H1 (cell line): Measurements from ENCODE around the gene SDSL. TPM values are rescaled to one million over a fixed set of nuclear protein-coding genes. Genes with fewer than 3 reads are reported as not detected.

Experiments
- CTCF ChIA-PET: fragments of 300-600 bp; sonication (Branson Sonifier 250); formaldehyde crosslinking; loops from one replicate; lab custom pipeline; 2021; ENCODE audit not compliant: partially characterized antibody; lab: Charles Lee
- POLR2A ChIA-PET: fragments of 300-600 bp; sonication (Branson Sonifier 250); formaldehyde crosslinking; loops from one replicate; lab custom pipeline; 2021; ENCODE audit warnings: inconsistent platforms; ENCODE audit not compliant: partially characterized antibody; lab: Charles Lee
- DNase-seq, 2 experiments: peaks; one replicate each; pipeline versions ENCODE4 v3.0.0 to v3.0.0-alpha.2; 2010 to 2022; ENCODE audit warnings: low spot score in 2 of 2, low read depth in 1 of 2, mixed read lengths in 1 of 2
- FAIRE-seq: peaks from 2 replicates; lab custom pipeline; 2011; peaks lifted over from hg19 to GRCh38; lab: Jason Lieb, UNC
- H2AFZ ChIP-seq: 2 replicates; pipeline ENCODE4 v1.8.1; 2012; ENCODE audit warnings: low read length, inconsistent platforms
- H2AK5ac ChIP-seq: 2 replicates; pipeline ENCODE4 v1.6.1; 2013; ENCODE audit warnings: low read depth, low read length
- H2BK120ac ChIP-seq: replicated peaks from 2 replicates; pipeline ENCODE3; 2013; ENCODE audit warnings: low read depth, low read length, inconsistent platforms
- H2BK12ac ChIP-seq: 2 replicates; pipeline ENCODE4 v1.6.1; 2013; ENCODE audit warnings: low read depth, low read length
- H2BK15ac ChIP-seq: 2 replicates; pipeline ENCODE4 v1.6.1; 2013; ENCODE audit warnings: low read length
- H2BK20ac ChIP-seq: 2 replicates; pipeline ENCODE4 v1.6.1; 2013; ENCODE audit warnings: low read length
- H2BK5ac ChIP-seq: 2 replicates; pipeline ENCODE4 v1.6.1; 2013; ENCODE audit warnings: low read depth, low read length
- H3K14ac ChIP-seq: 2 replicates; pipeline ENCODE4 v1.6.1; 2013; ENCODE audit warnings: inconsistent platforms; ENCODE audit not compliant: insufficient read length
- H3K18ac ChIP-seq: 2 replicates; pipeline ENCODE4 v1.6.1; 2013; ENCODE audit warnings: low read length; ENCODE audit errors: extremely low read depth
- H3K23ac ChIP-seq: 2 replicates; pipeline ENCODE4 v1.6.1; 2013; ENCODE audit warnings: inconsistent platforms; ENCODE audit not compliant: insufficient read length
- H3K23me2 ChIP-seq: 2 replicates; pipeline ENCODE4 v1.6.1; 2013; ENCODE audit warnings: low read depth, low read length
- H3K27ac ChIP-seq: 2 replicates; pipeline ENCODE4 v1.6.1; 2011; ENCODE audit warnings: low read depth, low read length, inconsistent platforms
- H3K27me3 ChIP-seq, 4 experiments: replicated peaks in 1 of 4; 1 replicate in 1 of 4; 2 replicates in 3 of 4; pipeline versions ENCODE4 v1.6.1 to v1.8.1; 2011 to 2013; ENCODE audit warnings: low read length in 3 of 4, mild to moderate bottlenecking in 3 of 4, inconsistent platforms in 2 of 4, mixed read lengths in 2 of 4, moderate library complexity in 1 of 4; ENCODE audit not compliant: control insufficient read depth in 3 of 4, insufficient read depth in 3 of 4; ENCODE audit errors: extremely low read depth in 1 of 4
- H3K36me3 ChIP-seq, 4 experiments: 2 replicates each; pipeline versions ENCODE4 v1.6.1 to v1.8.1; 2011 to 2013; ENCODE audit warnings: mild to moderate bottlenecking in 4 of 4, low read length in 3 of 4, moderate library complexity in 2 of 4, control low read depth in 1 of 4, inconsistent platforms in 1 of 4; ENCODE audit not compliant: insufficient read depth in 4 of 4, control insufficient read depth in 2 of 4
- H3K4ac ChIP-seq: replicated peaks from 2 replicates; pipeline ENCODE3; 2013; ENCODE audit warnings: low read length, low read depth, mixed read lengths, inconsistent platforms; ENCODE audit not compliant: insufficient read length
- H3K4me1 ChIP-seq, 4 experiments: replicated peaks in 1 of 4; 1 replicate in 1 of 4; 2 replicates in 3 of 4; pipeline versions ENCODE4 v1.6.1 to v1.8.1; 2011 to 2013; ENCODE audit warnings: low read length in 3 of 4, inconsistent platforms in 2 of 4, mixed read lengths in 1 of 4; ENCODE audit not compliant: insufficient read depth in 4 of 4, control insufficient read depth in 3 of 4
- H3K4me2 ChIP-seq, 2 experiments: 2 replicates each; pipeline versions ENCODE4 v1.6.1 to v1.8.1; 2011 to 2013; ENCODE audit warnings: low read depth in 2 of 2, low read length in 2 of 2, control low read depth in 1 of 2, inconsistent platforms in 1 of 2, mild to moderate bottlenecking in 1 of 2; ENCODE audit not compliant: insufficient read depth in 1 of 2
- H3K4me3 ChIP-seq, 4 experiments: fragments of 200-600, 300-600 bp in 1 of 4; sonication (generic), shearing (Covaris generic), sonication (Bioruptor Twin) in 1 of 4; 2 replicates each; pipeline versions ENCODE4 v1.5.1 to v1.8.1; 2011 to 2016; ENCODE audit warnings: low read length in 4 of 4, low read depth in 3 of 4, control low read depth in 2 of 4, inconsistent platforms in 2 of 4, mild to moderate bottlenecking in 2 of 4, mixed read lengths in 1 of 4, moderate library complexity in 1 of 4; ENCODE audit not compliant: insufficient read depth in 2 of 4; ENCODE audit errors: extremely low read depth in 1 of 4
- H3K56ac ChIP-seq: replicated peaks from 2 replicates; pipeline ENCODE3; 2013; ENCODE audit warnings: low read depth, mild to moderate bottlenecking, mixed read lengths, low read length, inconsistent platforms; ENCODE audit not compliant: insufficient read length
- H3K79me1 ChIP-seq: 2 replicates; pipeline ENCODE4 v1.6.1; 2013; ENCODE audit warnings: low read depth, low read length, control low read depth
- H3K79me2 ChIP-seq, 2 experiments: 2 replicates each; pipeline versions ENCODE4 v1.6.1 to v1.8.1; 2012 to 2013; ENCODE audit warnings: low read length in 2 of 2, mild to moderate bottlenecking in 2 of 2, inconsistent platforms in 1 of 2; ENCODE audit not compliant: insufficient read depth in 2 of 2, control insufficient read depth in 1 of 2
- H3K9ac ChIP-seq, 4 experiments: replicated peaks in 1 of 4; 1 replicate in 1 of 4; 2 replicates in 3 of 4; pipeline versions ENCODE4 v1.6.1 to v1.8.1; 2011 to 2013; ENCODE audit warnings: low read depth in 3 of 4, low read length in 3 of 4, control low read depth in 2 of 4, mild to moderate bottlenecking in 2 of 4, moderate library complexity in 2 of 4, inconsistent platforms in 1 of 4; ENCODE audit errors: extremely low read depth in 1 of 4
- H3K9me3 ChIP-seq, 2 experiments: 2 replicates each; pipeline versions ENCODE4 v1.6.1 to v1.8.1; 2012 to 2013; ENCODE audit warnings: mild to moderate bottlenecking in 2 of 2, moderate library complexity in 2 of 2, control low read depth in 1 of 2, inconsistent platforms in 1 of 2, low read depth in 1 of 2, low read length in 1 of 2, mixed read lengths in 1 of 2; ENCODE audit not compliant: insufficient read depth in 2 of 2
- H4K20me1 ChIP-seq, 2 experiments: replicated peaks in 1 of 2; 2 replicates each; pipeline versions ENCODE3 to v1.8.1; 2011 to 2013; ENCODE audit warnings: inconsistent platforms in 2 of 2, low read length in 2 of 2, mild to moderate bottlenecking in 1 of 2; ENCODE audit not compliant: insufficient read depth in 2 of 2, control insufficient read depth in 1 of 2
- H4K5ac ChIP-seq: 2 replicates; pipeline ENCODE4 v1.6.1; 2013; ENCODE audit warnings: low read length, low read depth, mixed read lengths, inconsistent platforms; ENCODE audit not compliant: insufficient read length
- H4K8ac ChIP-seq: 2 replicates; pipeline ENCODE4 v1.8.0; 2013; ENCODE audit warnings: mild to moderate bottlenecking, moderate library complexity, low read length, inconsistent platforms; ENCODE audit not compliant: insufficient read depth; ENCODE audit errors: extremely low read depth
- H4K91ac ChIP-seq: replicated peaks from 2 replicates; pipeline ENCODE3; 2013; ENCODE audit warnings: low read length, mixed read lengths, inconsistent platforms; ENCODE audit not compliant: insufficient read length
- EZH2 ChIP-seq: fragments of 200-600 bp; sonication (generic); IDR thresholded peaks from 2 replicates; pipeline ENCODE4 v1.7.1; 2012; ENCODE audit warnings: low read depth, mild to moderate bottlenecking, moderate library complexity, low read length, inconsistent platforms; ENCODE audit not compliant: severe bottlenecking
- SIRT6 ChIP-seq: IDR thresholded peaks from one replicate; pipeline ENCODE4 v1.7.1; 2012; ENCODE audit warnings: low read length, inconsistent platforms
- SUZ12 ChIP-seq: fragments of 200-600 bp; sonication (generic); IDR thresholded peaks from 2 replicates; pipeline ENCODE4 v1.6.1; 2012; ENCODE audit warnings: mild to moderate bottlenecking, inconsistent platforms, low read length, moderate library complexity, mixed read lengths
- WGBS, 2 experiments: shearing (Covaris generic) in 1 of 2; methylation state at CpG; one replicate each; pipeline versions ENCODE4 v1.1.6 to v1.1.7; 2013 to 2015; ENCODE audit warnings: low lambda C conversion rate in 2 of 2, mixed read lengths in 2 of 2, inconsistent platforms in 1 of 2, low coverage in 1 of 2, missing lambda C conversion rate in 1 of 2; ENCODE audit not compliant: insufficient replicate concordance in 2 of 2, insufficient coverage in 1 of 2, insufficient read length in 1 of 2; ENCODE audit errors: extremely low coverage in 1 of 2, missing lambda C conversion rate in 1 of 2; 5-methylcytosine and 5-hydroxymethylcytosine counted together
- polyA plus RNA-seq, 7 experiments: library from polyadenylated mRNA; depleted of rRNA in 3 of 7; stranded (reverse) in 5 of 7; unstranded in 2 of 7; fragments of >200 nt in 5 of 7; fragments of 200-250 nt in 2 of 7; gene quantifications; 1 replicate in 5 of 7; 2 replicates in 1 of 7; 4 replicates in 1 of 7; pipeline versions ENCODE4 v1.2.1 to v1.2.3, GENCODE V29; 2011 to 2013; ENCODE audit warnings: missing spikeins in 2 of 7, mixed read lengths in 2 of 7
- total RNA-seq: library from RNA; stranded (reverse); fragmentation: NEBNext Ultra II Directional; extraction: Animal tissue kit (Norgen Biotek cat#: 25700); gene quantifications from 2 replicates; pipeline ENCODE4 v1.2.1, GENCODE V29; 2021

The SDSL gene
- total and polyA plus RNA-seq, 2 of the 8 experiments (the other 6 are each of a cell fraction or from before 2014, with no cell fraction given) = 0.69 to 1.3 TPM

- no peak overlapping the region for H2AFZ ChIP-seq
- no peaks in the 10 kb centered on the region for H3K79me1 ChIP-seq
- H2BK5ac ChIP-seq = no peak overlapping the region
- DNase-seq (peak in 1 of 2 experiments; percentile 64), FAIRE-seq (no peak)
- no peak overlapping the region for H3K27ac ChIP-seq
- no peak overlapping the region for H2BK120ac ChIP-seq
- no peak for TF ChIP-seq EZH2
- TF ChIP-seq SUZ12 = peak; percentile 69
- TF ChIP-seq SIRT6 = no peak
- H2BK20ac ChIP-seq = peak overlapping the region; percentile 48; the same call in 1 of the 2 replicates
- H3K9ac ChIP-seq = no peak overlapping the region; a peak in 2 of 7 replicates
- 0 out of 2 replicates have a peak overlapping the region, but pooled peaks have one; percentile 60 for H2BK12ac ChIP-seq
- H3K23me2 ChIP-seq = peaks cover 12% of the 10 kb centered on the region; the same call in 1 of the 2 replicates
- H3K56ac ChIP-seq = no peak overlapping the region
- H3K4ac ChIP-seq = no peak overlapping the region
- H2BK15ac ChIP-seq = 0 out of 2 replicates have a peak overlapping the region, but pooled peaks have one; percentile 46
- WGBS, 2 experiments = 3% methylated on average over 15 of the region's 16 CpGs; no CpG with 5 or more reads in 1 of the 2 experiments
- H4K8ac ChIP-seq = peak overlapping the region; percentile 59; the same call in 1 of the 2 replicates
- peaks cover 14 to 22% of the 10 kb centered on the region in 2 experiments for H4K20me1 ChIP-seq
- H3K4me3 ChIP-seq = peak overlapping the region; percentile 22 to 66 (median 48); a peak in 6 of 8 replicates
- H3K79me2 ChIP-seq = no peaks in the 10 kb centered on the region
- no peak overlapping the region for H3K23ac ChIP-seq
- H3K18ac ChIP-seq = peak overlapping the region; percentile 48; the same call in 1 of the 2 replicates
- CTCF ChIA-PET = interaction anchor here (1.0 to 1.5 kb wide), 4 partner anchors 10 to 271 kb away, joined by 3 to 6 read pairs (median 4); no protein-coding TSS in a partner anchor
- H3K36me3 ChIP-seq = peaks cover 3 to 64% (median 7%) of the 10 kb centered on the region in 4 experiments; a peak in 5 of 8 replicates
- H3K27me3 ChIP-seq = peaks cover 71 to 74% (median 74%) of the 10 kb centered on the region in 4 experiments
- H3K14ac ChIP-seq = no peak overlapping the region
- H3K9me3 ChIP-seq = no peaks in the 10 kb centered on the region
- H4K91ac ChIP-seq = no peak overlapping the region
- H3K4me2 ChIP-seq = peak overlapping the region; percentile 69 to 93
- no peak overlapping the region for H4K5ac ChIP-seq
- POLR2A ChIA-PET = interaction anchor here (0.9 to 2.5 kb wide), 2 partner anchors 10 to 14 kb away, joined by 4 to 14 read pairs; no protein-coding TSS in a partner anchor
- peaks cover 4 to 53% (median 38%) of the 10 kb centered on the region in 4 experiments for H3K4me1 ChIP-seq
- H2AK5ac ChIP-seq = no peak overlapping the region
Measured at GRCh38 chr12:113464452-113464775, 42.2 kb downstream of the SDSL start.
